Measurements from ENCODE around the gene BCCIP.

- TF ChIP-seq, protein P1, sequence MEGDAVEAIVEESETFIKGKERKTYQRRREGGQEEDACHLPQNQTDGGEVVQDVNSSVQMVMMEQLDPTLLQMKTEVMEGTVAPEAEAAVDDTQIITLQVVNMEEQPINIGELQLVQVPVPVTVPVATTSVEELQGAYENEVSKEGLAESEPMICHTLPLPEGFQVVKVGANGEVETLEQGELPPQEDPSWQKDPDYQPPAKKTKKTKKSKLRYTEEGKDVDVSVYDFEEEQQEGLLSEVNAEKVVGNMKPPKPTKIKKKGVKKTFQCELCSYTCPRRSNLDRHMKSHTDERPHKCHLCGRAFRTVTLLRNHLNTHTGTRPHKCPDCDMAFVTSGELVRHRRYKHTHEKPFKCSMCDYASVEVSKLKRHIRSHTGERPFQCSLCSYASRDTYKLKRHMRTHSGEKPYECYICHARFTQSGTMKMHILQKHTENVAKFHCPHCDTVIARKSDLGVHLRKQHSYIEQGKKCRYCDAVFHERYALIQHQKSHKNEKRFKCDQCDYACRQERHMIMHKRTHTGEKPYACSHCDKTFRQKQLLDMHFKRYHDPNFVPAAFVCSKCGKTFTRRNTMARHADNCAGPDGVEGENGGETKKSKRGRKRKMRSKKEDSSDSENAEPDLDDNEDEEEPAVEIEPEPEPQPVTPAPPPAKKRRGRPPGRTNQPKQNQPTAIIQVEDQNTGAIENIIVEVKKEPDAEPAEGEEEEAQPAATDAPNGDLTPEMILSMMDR (IDR thresholded peaks at IDR 0.05) = no peak
- TF ChIP-seq POLR2A (IDR thresholded peaks at IDR 0.05) = no peak
- no peak for TF ChIP-seq EP300 (IDR thresholded peaks at IDR 0.05)
These were observed 23.5 kb downstream of the BCCIP start for GRCh38 chr10:125846894-125847293.
